HuH-7 (cell line): ENCODE measurements around the gene CDH22.

Source experiments
- DNase-seq: peaks from one replicate; pipeline ENCODE4 v3.0.0; 2011; ENCODE audit warnings: low spot score

CDH22 gene

GRCh38 chr20:46323557-46323956 is 15.3 kb upstream of the CDH22 start:
- DNase-seq, result no peak

- DNase-seq, result no peak
These were observed 14.3 kb upstream of the CDH22 start for GRCh38 chr20:46322641-46323040.

- DNase-seq, result no peak
These were observed 9.4 kb upstream of the CDH22 start for GRCh38 chr20:46317685-46318177.

- no peak for DNase-seq
These were observed 8.8 kb upstream of the CDH22 start for GRCh38 chr20:46316984-46317684.

GRCh38 chr20:46315311-46315710 is 7.0 kb upstream of the CDH22 start:
- DNase-seq, result no peak

- DNase-seq, result no peak
These were observed 4.9 kb upstream of the CDH22 start for GRCh38 chr20:46312945-46313861.

- peak; percentile 25 for DNase-seq
These were observed 4.0 kb upstream of the CDH22 start for GRCh38 chr20:46312075-46312944.

- no peak for DNase-seq
These were observed 3.4 kb upstream of the CDH22 start for GRCh38 chr20:46311719-46312074.

GRCh38 chr20:46311039-46311650 is 2.8 kb upstream of the CDH22 start:
- no peak for DNase-seq

- no peak for DNase-seq
These were observed 1.6 kb upstream of the CDH22 start for GRCh38 chr20:46309945-46310344.

GRCh38 chr20:46307999-46308257 is 370 bp downstream of the CDH22 start:
- no peak for DNase-seq

GRCh38 chr20:46307139-46307998 is 929 bp downstream of the CDH22 start:
- peak; percentile 87 for DNase-seq

- DNase-seq, result no peak
These were observed 1.6 kb downstream of the CDH22 start for GRCh38 chr20:46306743-46307138.

- DNase-seq, result no peak
These were observed 2.3 kb downstream of the CDH22 start for GRCh38 chr20:46305973-46306360.

GRCh38 chr20:46305331-46305972 is 2.8 kb downstream of the CDH22 start:
- no peak for DNase-seq

GRCh38 chr20:46304852-46305251 is 3.4 kb downstream of the CDH22 start:
- no peak for DNase-seq

- no peak for DNase-seq
These were observed 3.9 kb downstream of the CDH22 start for GRCh38 chr20:46304361-46304760.

- DNase-seq, result no peak
These were observed 4.9 kb downstream of the CDH22 start for GRCh38 chr20:46303176-46303956.

- no peak for DNase-seq
These were observed 6.2 kb downstream of the CDH22 start for GRCh38 chr20:46302106-46302505.

- no peak for DNase-seq
These were observed 8.0 kb downstream of the CDH22 start for GRCh38 chr20:46300281-46300680.
